NCI-H1417 treated with DMSO at 0.1 percent for 48 hours (cell line): Measurements from ENCODE around the gene EVI5L.

ENCODE experiments used
- DNase-seq: peaks from one replicate; lab custom pipeline; 2025; lab: John Stamatoyannopoulos, UW

EVI5L gene

GRCh38 chr19:7898967-7899366, 68.9 kb downstream of the EVI5L start:
- no peak for DNase-seq

GRCh38 chr19:7899751-7900378, 69.8 kb downstream of the EVI5L start:
- DNase-seq = no peak

GRCh38 chr19:7900401-7900870, 70.4 kb downstream of the EVI5L start:
- DNase-seq = no peak

- DNase-seq = no peak
Observed at GRCh38 chr19:7900931-7901330, 70.9 kb downstream of the EVI5L start.

GRCh38 chr19:7901337-7901736, 71.3 kb downstream of the EVI5L start:
- DNase-seq = no peak

- DNase-seq = no peak
Observed at GRCh38 chr19:7902796-7903243, 72.8 kb downstream of the EVI5L start.

- peak; percentile 96 for DNase-seq
Observed at GRCh38 chr19:7903244-7904073, 73.4 kb downstream of the EVI5L start, which contains the start of gene MAP2K7. Gene MAP2K7 (plus strand): TSS chr19:7903877. CDS start chr19:7903945, 68 bp downstream.

- no peak for DNase-seq
Observed at GRCh38 chr19:7904074-7905020, 74.3 kb downstream of the EVI5L start.

GRCh38 chr19:7905268-7905667, 75.2 kb downstream of the EVI5L start:
- no peak for DNase-seq

- DNase-seq = no peak
Observed at GRCh38 chr19:7905859-7906258, 75.8 kb downstream of the EVI5L start.

- no peak for DNase-seq
Observed at GRCh38 chr19:7907122-7907521, 77.1 kb downstream of the EVI5L start.

- DNase-seq = no peak
Observed at GRCh38 chr19:7907544-7907943, 77.5 kb downstream of the EVI5L start.

GRCh38 chr19:7908078-7908699, 78.2 kb downstream of the EVI5L start:
- DNase-seq = no peak

- DNase-seq = no peak
Observed at GRCh38 chr19:7908742-7909461, 78.9 kb downstream of the EVI5L start.

GRCh38 chr19:7909471-7910067, 79.6 kb downstream of the EVI5L start:
- no peak for DNase-seq

GRCh38 chr19:7910321-7911161, 80.5 kb downstream of the EVI5L start:
- no peak for DNase-seq

GRCh38 chr19:7911508-7912143, 81.6 kb downstream of the EVI5L start:
- DNase-seq = no peak

GRCh38 chr19:7912144-7912696, 82.2 kb downstream of the EVI5L start:
- DNase-seq = no peak
